IPS DF 6.9 (cell line): Measurements from ENCODE around the gene DAO.

Experiments used
- DNase-seq: peaks from one replicate; pipeline ENCODE4 v3.0.0-alpha.2; 2013; ENCODE audit warnings: low read depth, low spot score
- H3K27ac ChIP-seq: one replicate; pipeline ENCODE4 v1.5.1; 2013; ENCODE audit warnings: low read length, control low read depth
- H3K27me3 ChIP-seq: 2 replicates; pipeline ENCODE4 v1.6.1; 2013; ENCODE audit warnings: mild to moderate bottlenecking, low read length; ENCODE audit not compliant: control insufficient read depth, insufficient read depth
- H3K36me3 ChIP-seq: 2 replicates; pipeline ENCODE4 v1.6.1; 2013; ENCODE audit warnings: low read length; ENCODE audit not compliant: control insufficient read depth, insufficient read depth
- H3K4me1 ChIP-seq: 2 replicates; pipeline ENCODE4 v1.6.1; 2013; ENCODE audit warnings: low read length; ENCODE audit not compliant: control insufficient read depth, insufficient read depth
- H3K4me3 ChIP-seq: 2 replicates; pipeline ENCODE4 v1.5.1; 2013; ENCODE audit warnings: mild to moderate bottlenecking, low read length
- H3K9me3 ChIP-seq: 2 replicates; pipeline ENCODE4 v1.6.1; 2013; ENCODE audit warnings: low read length, inconsistent platforms; ENCODE audit not compliant: control insufficient read depth, insufficient read depth
- WGBS: extraction: QIAGEN DNeasy Blood & Tissue Kit; methylation state at CpG from one replicate; pipeline ENCODE4 v1.1.7; 2013; ENCODE audit warnings: mixed read lengths, missing lambda C conversion rate; ENCODE audit not compliant: insufficient read length, insufficient coverage; 5-methylcytosine and 5-hydroxymethylcytosine counted together

Gene DAO

DNA sequence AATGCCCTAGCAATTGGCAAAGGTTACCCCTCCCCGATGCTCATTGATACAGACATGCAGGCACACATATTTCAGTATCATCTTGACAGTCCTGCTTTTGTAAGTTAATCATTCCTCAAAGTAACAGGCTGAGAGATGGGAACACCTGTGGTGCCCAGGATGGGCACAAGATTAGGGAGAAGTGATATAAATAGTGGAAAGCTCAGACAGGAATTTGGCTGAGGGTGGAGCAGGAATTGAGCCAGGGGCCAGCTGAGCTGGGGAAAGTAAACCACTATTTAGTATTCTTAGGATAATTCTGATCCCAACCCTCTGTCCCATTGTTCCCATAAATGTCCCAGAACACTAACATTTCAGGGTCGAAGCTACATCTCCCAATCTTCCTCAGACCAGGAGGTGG, 38.3 kb downstream of the DAO start:
- no peaks in the 10 kb centered on the region for H3K36me3 ChIP-seq
- no peak for DNase-seq
- H3K9me3 ChIP-seq = no peaks in the 10 kb centered on the region
- 0 out of 2 replicates have a peak, but pooled peaks cover under 1% of the 10 kb centered on the region for H3K27me3 ChIP-seq
- H3K4me3 ChIP-seq = no peak overlapping the region
- H3K27ac ChIP-seq = no peak overlapping the region
- WGBS = no CpG with 5 or more reads among the region's 2 CpGs
- no peaks in the 10 kb centered on the region for H3K4me1 ChIP-seq

DNA sequence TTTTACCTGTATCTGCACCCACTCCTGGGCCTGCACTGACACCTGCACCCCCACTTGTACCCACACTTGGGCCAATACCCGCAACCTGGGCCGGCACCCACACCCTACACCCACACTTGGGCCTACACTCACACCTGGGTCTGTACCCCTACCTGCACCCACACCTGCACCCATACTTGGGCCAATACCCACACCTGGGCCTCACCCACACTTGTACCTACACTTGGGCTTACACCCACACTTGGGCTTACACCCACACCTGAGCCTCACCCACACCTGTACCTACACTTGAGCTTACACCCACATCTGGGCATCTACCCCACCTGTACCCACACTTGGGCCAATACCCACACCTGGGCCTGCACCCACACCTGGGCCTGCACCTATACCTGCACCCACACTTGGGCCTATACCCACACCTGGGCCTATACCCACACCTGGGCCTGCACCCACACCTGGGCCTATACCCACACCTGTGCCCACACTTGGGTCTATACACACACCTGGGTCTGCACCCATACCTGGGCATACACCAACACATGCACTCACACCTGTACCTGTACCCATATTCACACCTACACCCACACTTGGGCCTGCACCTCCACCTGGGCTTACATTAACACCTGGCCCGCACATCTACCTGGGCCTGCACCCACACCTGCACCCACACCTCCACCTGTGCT, 39.2 kb downstream of the DAO start:
- H3K4me3 ChIP-seq = no peak overlapping the region
- no peaks in the 10 kb centered on the region for H3K36me3 ChIP-seq
- H3K9me3 ChIP-seq = no peaks in the 10 kb centered on the region
- no CpG with 5 or more reads among the region's 3 CpGs for WGBS
- no peak for DNase-seq
- 0 out of 2 replicates have a peak, but pooled peaks cover 2% of the 10 kb centered on the region for H3K27me3 ChIP-seq
- H3K4me1 ChIP-seq = no peaks in the 10 kb centered on the region
- no peak overlapping the region for H3K27ac ChIP-seq

DNA sequence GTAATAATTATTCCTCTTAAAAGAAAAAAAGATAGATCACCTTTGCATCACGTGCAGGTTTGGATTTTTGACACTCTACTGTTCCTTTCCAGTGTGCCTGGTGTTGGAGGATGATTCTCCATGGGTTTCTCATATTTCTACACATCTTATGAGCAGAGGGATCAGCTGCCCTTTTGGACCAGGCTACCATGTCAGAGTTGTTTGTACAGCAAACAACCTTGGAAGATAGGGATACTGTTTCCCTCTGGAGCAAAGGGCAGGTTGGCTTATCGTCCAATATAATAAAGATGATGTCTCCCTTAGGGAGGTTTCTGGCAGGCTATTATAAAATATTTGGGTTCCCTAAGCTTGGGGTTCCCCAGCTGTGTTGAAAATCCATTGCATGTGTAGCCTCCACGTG, 42.1 kb downstream of the DAO start:
- no peaks in the 10 kb centered on the region for H3K4me1 ChIP-seq
- DNase-seq = no peak
- 0 out of 2 replicates have a peak, but pooled peaks cover 2% of the 10 kb centered on the region for H3K27me3 ChIP-seq
- H3K36me3 ChIP-seq = no peaks in the 10 kb centered on the region
- H3K9me3 ChIP-seq = no peaks in the 10 kb centered on the region
- no peak overlapping the region for H3K4me3 ChIP-seq
- no peak overlapping the region for H3K27ac ChIP-seq
- no CpG with 5 or more reads among the region's 3 CpGs for WGBS

DNA sequence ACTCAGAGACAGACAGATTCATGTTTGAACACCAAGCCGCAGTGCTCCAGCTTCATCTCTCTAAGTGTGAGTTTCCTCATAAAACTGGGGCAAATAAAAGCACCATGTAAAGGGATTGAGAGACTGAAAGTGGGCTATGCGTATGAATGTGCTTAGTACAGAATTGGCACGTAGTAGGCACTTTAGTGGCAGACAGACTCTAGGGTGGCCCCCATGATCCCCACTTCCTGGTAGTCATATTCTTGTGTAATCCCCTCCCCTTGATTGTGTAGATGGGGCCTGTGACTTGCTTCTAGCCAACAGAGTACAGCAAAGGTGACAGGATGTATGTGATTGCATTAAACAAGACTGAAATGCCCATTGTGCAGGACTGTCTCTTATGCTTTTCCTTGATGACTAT, 43.0 kb downstream of the DAO start:
- Histone ChIP-seq H3K9me3 (no peaks in the 10 kb centered on the region), H3K27me3 (0 out of 2 replicates have a peak, but pooled peaks cover 2% of the 10 kb centered on the region), H3K4me3 (no peak overlapping the region), H3K4me1 (no peaks in the 10 kb centered on the region), H3K36me3 (no peaks in the 10 kb centered on the region), H3K27ac (no peak overlapping the region)
- no peak for DNase-seq
- WGBS = no CpG with 5 or more reads among the region's 3 CpGs

- Histone ChIP-seq H3K4me1 (no peaks in the 10 kb centered on the region), H3K36me3 (no peaks in the 10 kb centered on the region), H3K4me3 (no peak overlapping the region), H3K27ac (no peak overlapping the region), H3K27me3 (no peaks in the 10 kb centered on the region), H3K9me3 (no peaks in the 10 kb centered on the region)
- DNase-seq = no peak
- WGBS = no CpG with 5 or more reads among the region's 8 CpGs
Observed at GRCh38 chr12:108928695-108929094, 48.8 kb downstream of the DAO start.

GRCh38 chr12:108930155-108930554, 50.3 kb downstream of the DAO start:
- Histone ChIP-seq H3K4me1 (no peaks in the 10 kb centered on the region), H3K36me3 (no peaks in the 10 kb centered on the region), H3K27ac (no peak overlapping the region), H3K9me3 (no peaks in the 10 kb centered on the region), H3K27me3 (no peaks in the 10 kb centered on the region), H3K4me3 (no peak overlapping the region)
- no CpG with 5 or more reads among the region's 5 CpGs for WGBS
- no peak for DNase-seq

DNA sequence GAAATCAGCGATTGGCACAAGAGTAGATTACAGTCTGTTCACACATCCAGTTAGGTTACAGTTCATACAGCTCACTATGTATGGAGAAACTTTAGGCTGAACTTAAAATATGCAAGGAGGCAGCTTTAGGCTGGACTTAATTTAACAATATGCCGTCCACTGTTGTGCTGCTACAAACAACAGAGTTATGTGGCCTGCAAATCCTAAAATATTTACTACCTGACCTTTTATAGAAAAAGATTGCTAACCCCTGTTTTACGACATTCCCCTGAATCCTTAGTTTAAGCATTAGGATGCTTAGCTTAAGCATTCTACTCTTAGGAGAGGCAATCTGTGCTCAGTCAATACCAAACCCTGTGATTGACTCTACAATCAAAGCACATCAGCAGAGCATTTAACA, 50.9 kb downstream of the DAO start:
- Histone ChIP-seq H3K27ac (no peak overlapping the region), H3K4me3 (no peak overlapping the region), H3K27me3 (no peaks in the 10 kb centered on the region), H3K4me1 (no peaks in the 10 kb centered on the region), H3K9me3 (no peaks in the 10 kb centered on the region), H3K36me3 (no peaks in the 10 kb centered on the region)
- no CpG with 5 or more reads among the region's 3 CpGs for WGBS
- DNase-seq = no peak

- Histone ChIP-seq H3K9me3 (no peaks in the 10 kb centered on the region), H3K27me3 (no peaks in the 10 kb centered on the region), H3K4me3 (no peak overlapping the region), H3K27ac (no peak overlapping the region), H3K36me3 (no peaks in the 10 kb centered on the region), H3K4me1 (no peaks in the 10 kb centered on the region)
- no peak for DNase-seq
- WGBS = no CpG with 5 or more reads among the region's 6 CpGs
Observed at GRCh38 chr12:108933949-108934348, 54.1 kb downstream of the DAO start.

- Histone ChIP-seq H3K36me3 (no peaks in the 10 kb centered on the region), H3K9me3 (no peaks in the 10 kb centered on the region), H3K27ac (no peak overlapping the region), H3K27me3 (no peaks in the 10 kb centered on the region), H3K4me1 (no peaks in the 10 kb centered on the region), H3K4me3 (no peak overlapping the region)
- no CpG with 5 or more reads among the region's 7 CpGs for WGBS
- no peak for DNase-seq
Observed at GRCh38 chr12:108935159-108935763, 55.4 kb downstream of the DAO start.

GRCh38 chr12:108938247-108938924, 58.5 kb downstream of the DAO start:
- H3K4me1 ChIP-seq = no peaks in the 10 kb centered on the region
- no CpG with 5 or more reads among the region's 13 CpGs for WGBS
- H3K4me3 ChIP-seq = no peak overlapping the region
- no peaks in the 10 kb centered on the region for H3K27me3 ChIP-seq
- H3K27ac ChIP-seq = no peak overlapping the region
- H3K9me3 ChIP-seq = no peaks in the 10 kb centered on the region
- DNase-seq = no peak
- no peaks in the 10 kb centered on the region for H3K36me3 ChIP-seq
